HepG2 (cell line): Measurements from ENCODE around the gene HAUS2. TPM values are rescaled to one million over a fixed set of nuclear protein-coding genes. Genes with fewer than 3 reads are reported as not detected.
A peak's percentile ranks its signal among the peaks of the same experiment; 100 is the strongest.

Experiments
- GABPB1 ChIP-seq: IDR thresholded peaks from 2 replicates; pipeline ENCODE4 v1.6.1; 2016; ENCODE audit warnings: mild to moderate bottlenecking, missing genetic modification reagents, moderate library complexity, missing compliant biosample characterization
- HDAC1 ChIP-seq: sonication (generic); formaldehyde crosslinking; IDR thresholded peaks from 2 replicates; pipeline ENCODE4 v1.5.1; 2020; ENCODE audit warnings: mild to moderate bottlenecking, missing genetic modification reagents
- SPEN ChIP-seq: sonication (generic); formaldehyde crosslinking; IDR thresholded peaks from 2 replicates; pipeline ENCODE4 v1.5.1; 2020; ENCODE audit warnings: low read depth, mild to moderate bottlenecking, missing genetic modification reagents
- TBX2 ChIP-seq: sonication (generic); formaldehyde crosslinking; IDR thresholded peaks from 2 replicates; pipeline ENCODE4 v1.5.0; 2020; ENCODE audit warnings: missing genetic modification reagents, mild to moderate bottlenecking, borderline replicate concordance
- YEATS2 ChIP-seq: sonication (generic); formaldehyde crosslinking; IDR thresholded peaks from 2 replicates; pipeline ENCODE4 v1.4.0; 2020; ENCODE audit warnings: missing genetic modification reagents, borderline replicate concordance
- ZNF142 ChIP-seq: sonication (generic); formaldehyde crosslinking; IDR thresholded peaks from 2 replicates; pipeline ENCODE4 v1.4.0; 2020; ENCODE audit warnings: missing genetic modification reagents
- ZNF292 ChIP-seq: sonication (generic); formaldehyde crosslinking; IDR thresholded peaks from 2 replicates; pipeline ENCODE4 v1.8.1; 2022; ENCODE audit warnings: mild to moderate bottlenecking, low read depth, missing genetic modification reagents, borderline replicate concordance
- ZNF329 ChIP-seq: sonication (generic); formaldehyde crosslinking; IDR thresholded peaks from 2 replicates; pipeline ENCODE4 v1.9.0; 2021; ENCODE audit warnings: low read depth, mild to moderate bottlenecking, missing genetic modification reagents
- ZNF501 ChIP-seq: sonication (generic); formaldehyde crosslinking; IDR thresholded peaks from 2 replicates; pipeline ENCODE4 v1.5.1; 2020; ENCODE audit warnings: mild to moderate bottlenecking, moderate library complexity, missing genetic modification reagents
- ZNF547 ChIP-seq: sonication (generic); formaldehyde crosslinking; IDR thresholded peaks from 2 replicates; pipeline ENCODE4 v1.5.1; 2020; ENCODE audit warnings: mild to moderate bottlenecking, missing genetic modification reagents
- ZNF605 ChIP-seq: sonication (generic); formaldehyde crosslinking; IDR thresholded peaks from 2 replicates; pipeline ENCODE4 v1.8.0; 2022; ENCODE audit warnings: mild to moderate bottlenecking, missing genetic modification reagents
- ZNF883 ChIP-seq: sonication (generic); formaldehyde crosslinking; IDR thresholded peaks from 2 replicates; pipeline ENCODE4 v1.5.1; 2020; ENCODE audit warnings: mild to moderate bottlenecking, missing genetic modification reagents; ENCODE audit errors: not compliant biosample characterization
- ZSCAN9 ChIP-seq: IDR thresholded peaks from 2 replicates; pipeline ENCODE4 v1.6.1; 2016; ENCODE audit warnings: borderline replicate concordance
- polyA plus RNA-seq, 8 experiments: library from polyadenylated mRNA; depleted of rRNA in 3 of 8; stranded (reverse) in 7 of 8; unstranded in 1 of 8; fragments of >200 nt; fragmentation: Illumina TruSeq in 4 of 8; extraction: Trizol in 4 of 8; gene quantifications; 2 replicates each; pipeline versions ENCODE4 v1.2.1 to v1.2.3, GENCODE V29; 2011 to 2016; ENCODE audit warnings: low read depth in 4 of 8, missing spikeins in 1 of 8, mixed read lengths in 1 of 8; ENCODE audit not compliant: insufficient read depth in 1 of 8
- total RNA-seq, 5 experiments: library from RNA; depleted of rRNA; stranded (reverse); fragments of >200 nt; fragmentation: Illumina TruSeq; extraction: Trizol; gene quantifications; 2 replicates each; pipeline ENCODE4 v1.2.3, GENCODE V29; 2016; ENCODE audit warnings: low read depth in 1 of 5
- TF ChIP-seq, protein P1 (sequence below): sonication (generic); formaldehyde crosslinking; IDR thresholded peaks from 2 replicates; pipeline ENCODE4 v1.4.0; 2020; ENCODE audit warnings: mild to moderate bottlenecking, missing genetic modification reagents
- TF ChIP-seq, protein P2 (sequence below): IDR thresholded peaks from 2 replicates; pipeline ENCODE4 v1.6.1; 2016; ENCODE audit warnings: missing compliant biosample characterization, missing genetic modification reagents, borderline replicate concordance
- TF ChIP-seq, protein P3 (sequence below): sonication (generic); formaldehyde crosslinking; conservative IDR thresholded peaks from 2 replicates; pipeline ENCODE4 v1.8.0; 2022; ENCODE audit warnings: mild to moderate bottlenecking, moderate library complexity, missing genetic modification reagents

Gene HAUS2
- total and polyA plus RNA-seq, 2 of the 13 experiments (the other 11 are each of a cell fraction or from before 2014, with no cell fraction given) = 11.6 to 32.9 TPM

GRCh38 chr15:42581272-42581730, 32.7 kb downstream of the HAUS2 start (continued):
- TF ChIP-seq, protein P1, sequence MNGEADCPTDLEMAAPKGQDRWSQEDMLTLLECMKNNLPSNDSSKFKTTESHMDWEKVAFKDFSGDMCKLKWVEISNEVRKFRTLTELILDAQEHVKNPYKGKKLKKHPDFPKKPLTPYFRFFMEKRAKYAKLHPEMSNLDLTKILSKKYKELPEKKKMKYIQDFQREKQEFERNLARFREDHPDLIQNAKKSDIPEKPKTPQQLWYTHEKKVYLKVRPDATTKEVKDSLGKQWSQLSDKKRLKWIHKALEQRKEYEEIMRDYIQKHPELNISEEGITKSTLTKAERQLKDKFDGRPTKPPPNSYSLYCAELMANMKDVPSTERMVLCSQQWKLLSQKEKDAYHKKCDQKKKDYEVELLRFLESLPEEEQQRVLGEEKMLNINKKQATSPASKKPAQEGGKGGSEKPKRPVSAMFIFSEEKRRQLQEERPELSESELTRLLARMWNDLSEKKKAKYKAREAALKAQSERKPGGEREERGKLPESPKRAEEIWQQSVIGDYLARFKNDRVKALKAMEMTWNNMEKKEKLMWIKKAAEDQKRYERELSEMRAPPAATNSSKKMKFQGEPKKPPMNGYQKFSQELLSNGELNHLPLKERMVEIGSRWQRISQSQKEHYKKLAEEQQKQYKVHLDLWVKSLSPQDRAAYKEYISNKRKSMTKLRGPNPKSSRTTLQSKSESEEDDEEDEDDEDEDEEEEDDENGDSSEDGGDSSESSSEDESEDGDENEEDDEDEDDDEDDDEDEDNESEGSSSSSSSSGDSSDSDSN = peak; percentile 93
- 0 out of 2 replicates have a peak, but pooled peaks have one; percentile 23 for TF ChIP-seq ZNF142 (CRISPR knock-in tag)
- TF ChIP-seq GABPB1 (CRISPR knock-in tag) = peak; percentile 68; the same call in 1 of the 2 replicates
- no peak for TF ChIP-seq YEATS2
- TF ChIP-seq HDAC1 (CRISPR knock-in tag) = peak; percentile 34; the same call in 1 of the 2 replicates
- TF ChIP-seq ZNF329 (CRISPR knock-in tag) = peak; percentile 82
- peak; percentile 93 for TF ChIP-seq ZNF292
- peak; percentile 41; the same call in 1 of the 2 replicates for TF ChIP-seq SPEN
- 0 out of 2 replicates have a peak, but pooled peaks have one; percentile 43 for TF ChIP-seq ZNF547 (CRISPR knock-in tag)
- TF ChIP-seq ZNF605 (CRISPR knock-in tag) = peak; percentile 71; the same call in 1 of the 2 replicates
- peak; percentile 58; the same call in 1 of the 2 replicates for TF ChIP-seq ZNF501 (CRISPR knock-in tag)
- TF ChIP-seq, protein P2, sequence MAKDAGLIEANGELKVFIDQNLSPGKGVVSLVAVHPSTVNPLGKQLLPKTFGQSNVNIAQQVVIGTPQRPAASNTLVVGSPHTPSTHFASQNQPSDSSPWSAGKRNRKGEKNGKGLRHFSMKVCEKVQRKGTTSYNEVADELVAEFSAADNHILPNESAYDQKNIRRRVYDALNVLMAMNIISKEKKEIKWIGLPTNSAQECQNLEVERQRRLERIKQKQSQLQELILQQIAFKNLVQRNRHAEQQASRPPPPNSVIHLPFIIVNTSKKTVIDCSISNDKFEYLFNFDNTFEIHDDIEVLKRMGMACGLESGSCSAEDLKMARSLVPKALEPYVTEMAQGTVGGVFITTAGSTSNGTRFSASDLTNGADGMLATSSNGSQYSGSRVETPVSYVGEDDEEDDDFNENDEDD (CRISPR knock-in tag) = peak; percentile 50; the same call in 1 of the 2 replicates
- TF ChIP-seq TBX2 = peak; percentile 71; the same call in 1 of the 2 replicates
- peak; percentile 52 for TF ChIP-seq ZNF883 (CRISPR knock-in tag)
- TF ChIP-seq, protein P3, sequence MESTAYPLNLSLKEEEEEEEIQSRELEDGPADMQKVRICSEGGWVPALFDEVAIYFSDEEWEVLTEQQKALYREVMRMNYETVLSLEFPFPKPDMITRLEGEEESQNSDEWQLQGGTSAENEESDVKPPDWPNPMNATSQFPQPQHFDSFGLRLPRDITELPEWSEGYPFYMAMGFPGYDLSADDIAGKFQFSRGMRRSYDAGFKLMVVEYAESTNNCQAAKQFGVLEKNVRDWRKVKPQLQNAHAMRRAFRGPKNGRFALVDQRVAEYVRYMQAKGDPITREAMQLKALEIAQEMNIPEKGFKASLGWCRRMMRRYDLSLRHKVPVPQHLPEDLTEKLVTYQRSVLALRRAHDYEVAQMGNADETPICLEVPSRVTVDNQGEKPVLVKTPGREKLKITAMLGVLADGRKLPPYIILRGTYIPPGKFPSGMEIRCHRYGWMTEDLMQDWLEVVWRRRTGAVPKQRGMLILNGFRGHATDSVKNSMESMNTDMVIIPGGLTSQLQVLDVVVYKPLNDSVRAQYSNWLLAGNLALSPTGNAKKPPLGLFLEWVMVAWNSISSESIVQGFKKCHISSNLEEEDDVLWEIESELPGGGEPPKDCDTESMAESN (CRISPR knock-in tag) = 0 out of 2 replicates have a peak, but pooled peaks have one; percentile 53
- peak; percentile 57; the same call in 1 of the 2 replicates for TF ChIP-seq ZSCAN9 (CRISPR knock-in tag)
